ENCODE data around the gene ERBB4. TPM values are rescaled to one million over a fixed set of nuclear protein-coding genes. Genes with fewer than 3 reads are reported as not detected.

Gene ERBB4
- total and polyA plus RNA-seq, 7 donors: 0.07 to 7.5 (median 2.0) TPM

GRCh38 chr2:211333377-211333776, 1205.2 kb downstream of the ERBB4 start:
- intact Hi-C loops (cut with DNase I): no loop called here
- no peak for DNase-seq
- Histone ChIP-seq H3K9me3 (no peaks in the 10 kb centered on the region), H3K4me3 (no peak overlapping the region), H3K4me1 (no peaks in the 10 kb centered on the region), H3K27me3 (ENCODE audit: insufficient read depth in 3 of 3, low read length in 2 of 3) (no peaks in the 10 kb centered on the region), H3K27ac (no peak overlapping the region), H3K36me3 (ENCODE audit: insufficient read depth in 1 of 2, low read depth in 1 of 2) (no peaks in the 10 kb centered on the region)
- TF ChIP-seq, protein P1, sequence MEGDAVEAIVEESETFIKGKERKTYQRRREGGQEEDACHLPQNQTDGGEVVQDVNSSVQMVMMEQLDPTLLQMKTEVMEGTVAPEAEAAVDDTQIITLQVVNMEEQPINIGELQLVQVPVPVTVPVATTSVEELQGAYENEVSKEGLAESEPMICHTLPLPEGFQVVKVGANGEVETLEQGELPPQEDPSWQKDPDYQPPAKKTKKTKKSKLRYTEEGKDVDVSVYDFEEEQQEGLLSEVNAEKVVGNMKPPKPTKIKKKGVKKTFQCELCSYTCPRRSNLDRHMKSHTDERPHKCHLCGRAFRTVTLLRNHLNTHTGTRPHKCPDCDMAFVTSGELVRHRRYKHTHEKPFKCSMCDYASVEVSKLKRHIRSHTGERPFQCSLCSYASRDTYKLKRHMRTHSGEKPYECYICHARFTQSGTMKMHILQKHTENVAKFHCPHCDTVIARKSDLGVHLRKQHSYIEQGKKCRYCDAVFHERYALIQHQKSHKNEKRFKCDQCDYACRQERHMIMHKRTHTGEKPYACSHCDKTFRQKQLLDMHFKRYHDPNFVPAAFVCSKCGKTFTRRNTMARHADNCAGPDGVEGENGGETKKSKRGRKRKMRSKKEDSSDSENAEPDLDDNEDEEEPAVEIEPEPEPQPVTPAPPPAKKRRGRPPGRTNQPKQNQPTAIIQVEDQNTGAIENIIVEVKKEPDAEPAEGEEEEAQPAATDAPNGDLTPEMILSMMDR (IDR thresholded peaks at IDR 0.05): no peak
- 42 to 64% (median 51%) methylated on average over 1 of the region's 1 CpG for WGBS, 3 donors
- ATAC-seq: no peak

GRCh38 chr2:211331736-211332135, 1206.9 kb downstream of the ERBB4 start:
- Histone ChIP-seq H3K4me3 (no peak overlapping the region), H3K27me3 (ENCODE audit: insufficient read depth in 3 of 3, low read length in 2 of 3) (no peaks in the 10 kb centered on the region), H3K9me3 (no peaks in the 10 kb centered on the region), H3K27ac (no peak overlapping the region), H3K4me1 (no peaks in the 10 kb centered on the region), H3K36me3 (ENCODE audit: insufficient read depth in 1 of 2, low read depth in 1 of 2) (no peaks in the 10 kb centered on the region)
- ATAC-seq (no peak), DNase-seq (no peak)
- TF ChIP-seq, protein P1 (IDR thresholded peaks at IDR 0.05): no peak
- intact Hi-C loops (cut with DNase I): no loop called here
- WGBS, 3 donors: 30 to 45% (median 41%) methylated on average over 2 of the region's 2 CpGs

GRCh38 chr2:211329882-211330281, 1208.7 kb downstream of the ERBB4 start:
- Histone ChIP-seq H3K27me3 (ENCODE audit: insufficient read depth in 3 of 3, low read length in 2 of 3) (no peaks in the 10 kb centered on the region), H3K36me3 (ENCODE audit: insufficient read depth in 1 of 2, low read depth in 1 of 2) (no peaks in the 10 kb centered on the region), H3K27ac (no peak overlapping the region), H3K4me3 (no peak overlapping the region), H3K9me3 (no peaks in the 10 kb centered on the region), H3K4me1 (no peaks in the 10 kb centered on the region)
- 79 to 81% (median 81%) methylated on average over 10 of the region's 10 CpGs for WGBS, 3 donors
- TF ChIP-seq, protein P1 (IDR thresholded peaks at IDR 0.05): no peak
- intact Hi-C loops (cut with DNase I): no loop called here
- DNase-seq (no peak), ATAC-seq (no peak)

DNA sequence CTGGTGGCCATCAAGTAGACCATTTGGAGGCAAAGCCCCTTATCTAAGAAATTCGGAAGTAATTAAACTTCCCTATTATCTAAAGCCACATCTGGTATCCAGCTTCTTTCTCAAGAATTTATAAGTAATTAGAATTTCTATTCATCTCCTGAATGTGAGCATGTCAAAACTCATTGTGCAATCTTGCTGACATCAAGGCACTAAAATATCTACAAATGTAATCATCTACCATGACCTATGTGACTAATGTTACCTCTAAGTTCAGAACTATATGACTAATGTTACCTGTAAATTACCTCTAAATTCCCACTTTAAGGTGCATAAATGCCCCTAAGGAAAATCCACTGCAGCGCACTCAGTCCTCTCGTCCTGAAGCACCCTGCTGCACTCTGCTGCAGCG, 1209.2 kb downstream of the ERBB4 start:
- intact Hi-C loops (cut with DNase I): no loop called here
- no peak for DNase-seq
- H3K27me3 ChIP-seq (ENCODE audit: insufficient read depth in 3 of 3, low read length in 2 of 3): no peaks in the 10 kb centered on the region
- no peaks in the 10 kb centered on the region for H3K9me3 ChIP-seq
- ATAC-seq: no peak
- H3K4me1 ChIP-seq: no peaks in the 10 kb centered on the region
- WGBS, 3 donors: 87 to 88% (median 87%) methylated on average over 4 of the region's 4 CpGs
- H3K4me3 ChIP-seq: no peak overlapping the region
- TF ChIP-seq, protein P1 (IDR thresholded peaks at IDR 0.05): no peak
- no peaks in the 10 kb centered on the region for H3K36me3 ChIP-seq (ENCODE audit: insufficient read depth in 1 of 2, low read depth in 1 of 2)
- H3K27ac ChIP-seq: no peak overlapping the region

DNA sequence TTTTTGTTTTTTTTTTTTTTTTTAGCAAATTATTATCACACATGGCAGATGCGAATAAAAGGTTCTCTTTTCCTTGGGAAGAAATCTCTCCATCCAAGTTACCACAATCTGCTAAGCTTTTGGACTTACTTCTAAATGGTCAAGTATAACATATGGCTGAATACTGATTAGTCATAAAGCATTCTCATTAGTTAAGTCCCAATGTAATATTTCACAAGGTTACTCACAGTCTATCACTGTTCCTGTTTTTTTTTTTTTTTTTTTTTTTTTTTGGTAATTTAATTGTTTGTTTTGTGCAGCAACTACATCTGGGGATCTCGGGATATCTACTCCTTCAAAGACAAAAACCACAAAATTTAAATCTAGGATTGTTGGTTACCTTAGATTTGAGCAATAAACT, 1210.5 kb downstream of the ERBB4 start:
- TF ChIP-seq, protein P1 (IDR thresholded peaks at IDR 0.05): no peak
- Histone ChIP-seq H3K36me3 (ENCODE audit: insufficient read depth in 1 of 2, low read depth in 1 of 2) (no peaks in the 10 kb centered on the region), H3K4me3 (no peak overlapping the region), H3K9me3 (no peaks in the 10 kb centered on the region), H3K4me1 (no peaks in the 10 kb centered on the region), H3K27me3 (ENCODE audit: insufficient read depth in 3 of 3, low read length in 2 of 3) (no peaks in the 10 kb centered on the region), H3K27ac (no peak overlapping the region)
- ATAC-seq (no peak), DNase-seq (no peak)
- intact Hi-C loops (cut with DNase I): no loop called here
- WGBS, 3 donors: 83 to 93% (median 88%) methylated on average over 2 of the region's 2 CpGs
